A549 (cell line): Measurements from ENCODE around the gene HGF. TPM values are rescaled to one million over a fixed set of nuclear protein-coding genes. Genes with fewer than 3 reads are reported as not detected.
A peak's percentile ranks its signal among the peaks of the same experiment; 100 is the strongest.

Source experiments
- ATAC-seq, 2 experiments: fragments of 200-7000 bp in 1 of 2; fragments of >200 bp in 1 of 2; cut with Nextera tagmentation in 1 of 2; cut with Tn5 transposase in 1 of 2; 3 replicates each; pipeline versions ENCODE4 v1.8.0 to v1.9.1; 2018 to 2020; ENCODE audit warnings: mild to moderate bottlenecking in 1 of 2, moderate library complexity in 1 of 2
- CTCF ChIA-PET: fragments of 300-600 bp; sonication (Branson Sonifier 250); formaldehyde crosslinking; extraction: SDS; loops from one replicate; lab custom pipeline; 2021; ENCODE audit warnings: antibody characterized with exemption, inconsistent platforms; lab: Yijun Ruan, JAX
- POLR2A ChIA-PET: fragments of 350-600 bp; formaldehyde crosslinking; extraction: SDS; loops from one replicate; lab custom pipeline; 2021; ENCODE audit warnings: antibody characterized with exemption, inconsistent platforms; lab: Yijun Ruan, JAX
- DNase-seq, 2 experiments: peaks; one replicate each; pipeline versions ENCODE4 v3.0.0 to v3.0.0-alpha.2; 2011 to 2016; ENCODE audit warnings: low read depth in 1 of 2, low spot score in 1 of 2
- FAIRE-seq: peaks from 2 replicates; lab custom pipeline; 2011; peaks lifted over from hg19 to GRCh38; lab: Jason Lieb, UNC
- H3K27ac ChIP-seq, 2 experiments: fragments of >200 bp; sonication (Bioruptor Twin); formaldehyde crosslinking; 3 replicates each; pipeline ENCODE4 v1.5.1; 2016 to 2017
- H3K4me1 ChIP-seq: fragments of >200 bp; sonication (Bioruptor Twin); formaldehyde crosslinking; 3 replicates; pipeline ENCODE4 v1.6.1; 2016
- H3K4me2 ChIP-seq: fragments of >200 bp; sonication (Bioruptor Twin); formaldehyde crosslinking; 3 replicates; pipeline ENCODE4 v1.6.1; 2016
- H3K4me3 ChIP-seq: fragments of >200 bp; sonication (Bioruptor Twin); formaldehyde crosslinking; 3 replicates; pipeline ENCODE4 v1.5.1; 2016
- H3K9me3 ChIP-seq: fragments of >200 bp; sonication (Bioruptor Twin); formaldehyde crosslinking; 3 replicates; pipeline ENCODE4 v1.6.1; 2016
- BHLHE40 ChIP-seq: IDR thresholded peaks from 2 replicates; pipeline ENCODE4 v1.6.1; 2012; ENCODE audit warnings: low read depth, low read length, inconsistent platforms
- E2F6 ChIP-seq: IDR thresholded peaks from 2 replicates; pipeline ENCODE4 v1.6.1; 2012; ENCODE audit warnings: low read depth, borderline replicate concordance
- EHF ChIP-seq: fragments of 250-450 bp; sonication (Bioruptor Pico); IDR thresholded peaks from 2 replicates; pipeline ENCODE4 v1.5.0; 2020; ENCODE audit warnings: mild to moderate bottlenecking
- EP300 ChIP-seq, 2 experiments: fragments of >200 bp; sonication (Bioruptor Twin); formaldehyde crosslinking; IDR thresholded peaks; 2 replicates in 1 of 2; 3 replicates in 1 of 2; pipeline ENCODE4 v1.6.1; 2016 to 2017
- FOSB ChIP-seq: fragments of 250-450 bp; sonication (Bioruptor Pico); IDR thresholded peaks from 2 replicates; pipeline ENCODE4 v1.5.0; 2020; ENCODE audit warnings: mild to moderate bottlenecking, moderate library complexity
- FOSL2 ChIP-seq, 2 experiments: fragments of 450-650 bp in 1 of 2; fragments of >200 bp in 1 of 2; sonication (Bioruptor Twin) in 1 of 2; formaldehyde crosslinking; IDR thresholded peaks; 2 replicates each; pipeline versions ENCODE4 v1.5.0 to v1.6.1; 2016 to 2020; ENCODE audit warnings: mild to moderate bottlenecking in 1 of 2, moderate library complexity in 1 of 2
- HEYL ChIP-seq: fragments of 250-450 bp; sonication (Bioruptor Pico); IDR thresholded peaks from 2 replicates; pipeline ENCODE4 v1.8.0; 2021; ENCODE audit warnings: mild to moderate bottlenecking, moderate library complexity
- HOXA7 ChIP-seq: fragments of 250-450 bp; sonication (Bioruptor Pico); IDR thresholded peaks from 2 replicates; pipeline ENCODE4 v1.5.0; 2020; ENCODE audit warnings: mild to moderate bottlenecking, moderate library complexity
- JUN ChIP-seq, 2 experiments: fragments of >200 bp; sonication (Bioruptor Twin); formaldehyde crosslinking; IDR thresholded peaks; 2 replicates in 1 of 2; 3 replicates in 1 of 2; pipeline ENCODE4 v1.6.1; 2016 to 2017
- JUNB ChIP-seq: fragments of >200 bp; sonication (Bioruptor Twin); formaldehyde crosslinking; IDR thresholded peaks from 2 replicates; pipeline ENCODE4 v1.6.1; 2016
- KDM1A ChIP-seq: fragments of 200-600 bp; sonication (generic); IDR thresholded peaks from 2 replicates; pipeline ENCODE4 v1.6.1; 2016; ENCODE audit warnings: low read depth, mild to moderate bottlenecking
- MAFK ChIP-seq: fragments of 450-650 bp; IDR thresholded peaks from 2 replicates; pipeline ENCODE4 v1.6.1; 2014; ENCODE audit not compliant: partially characterized antibody
- MAX ChIP-seq: IDR thresholded peaks from 2 replicates; pipeline ENCODE4 v1.6.1; 2012
- MAZ ChIP-seq: fragments of 150-350 bp; IDR thresholded peaks from 2 replicates; pipeline ENCODE4 v1.6.1; 2014; ENCODE audit warnings: antibody characterized with exemption, low read depth, low read length, borderline replicate concordance
- NFE2L2 ChIP-seq: fragments of 150-350 bp; conservative IDR thresholded peaks from 2 replicates; pipeline ENCODE4 v1.6.1; 2014; ENCODE audit warnings: low read length
- PBX3 ChIP-seq: IDR thresholded peaks from 2 replicates; pipeline ENCODE4 v1.6.1; 2012
- POLR2AphosphoS2 ChIP-seq: conservative IDR thresholded peaks from 2 replicates; pipeline ENCODE4 v1.6.1; 2012; ENCODE audit warnings: low read length, improper control_type of control experiment, inconsistent platforms
- RAD21 ChIP-seq, 2 experiments: fragments of >200 bp in 1 of 2; sonication (Bioruptor Twin) in 1 of 2; formaldehyde crosslinking in 1 of 2; IDR thresholded peaks in 1 of 2; conservative IDR thresholded peaks in 1 of 2; 2 replicates in 1 of 2; 3 replicates in 1 of 2; pipeline ENCODE4 v1.6.1; 2012 to 2018; ENCODE audit warnings: inconsistent platforms in 1 of 2
- RNF2 ChIP-seq: fragments of 200-600 bp; sonication (generic); IDR thresholded peaks from 2 replicates; pipeline ENCODE4 v1.6.1; 2016; ENCODE audit warnings: low read depth, mild to moderate bottlenecking, antibody characterized with exemption, moderate library complexity, borderline replicate concordance
- TFCP2L1 ChIP-seq: fragments of 250-450 bp; sonication (Bioruptor Pico); IDR thresholded peaks from 2 replicates; pipeline ENCODE4 v1.5.0; 2021; ENCODE audit warnings: mild to moderate bottlenecking
- ZC3H11A ChIP-seq: fragments of 450-650 bp; IDR thresholded peaks from 2 replicates; pipeline ENCODE4 v1.6.1; 2014; ENCODE audit warnings: antibody characterized with exemption, mild to moderate bottlenecking
- ZNF302 ChIP-seq: fragments of 250-450 bp; sonication (Bioruptor Pico); IDR thresholded peaks from 2 replicates; pipeline ENCODE4 v1.9.0; 2021; ENCODE audit warnings: inconsistent platforms, mild to moderate bottlenecking, moderate library complexity
- ZSCAN20 ChIP-seq: fragments of 250-450 bp; sonication (Bioruptor Pico); IDR thresholded peaks from 2 replicates; pipeline ENCODE4 v1.8.0; 2022; ENCODE audit warnings: mild to moderate bottlenecking, moderate library complexity
- WGBS: methylation state at CpG from one replicate; pipeline ENCODE4 v1.1.6; 2017; ENCODE audit errors: missing lambda C conversion rate; 5-methylcytosine and 5-hydroxymethylcytosine counted together
- polyA plus RNA-seq, 4 experiments: library from polyadenylated mRNA; depleted of rRNA in 3 of 4; stranded (reverse); fragments of >200 nt; fragmentation: RNase III in 1 of 4; extraction: RNeasy Plus Mini Kit Qiagen cat#74134 plus additional on column Dnase treatment in 1 of 4; gene quantifications; 2 replicates in 3 of 4; 3 replicates in 1 of 4; pipeline ENCODE4 v1.2.3, GENCODE V29; 2011 to 2017
- TF ChIP-seq, protein P1 (sequence below): fragments of 250-450 bp; sonication (Bioruptor Pico); IDR thresholded peaks from 2 replicates; pipeline ENCODE4 v1.5.0; 2020; ENCODE audit warnings: low read depth, mild to moderate bottlenecking, moderate library complexity

The HGF gene
- polyA plus RNA-seq, 2 of the 4 experiments (the other 2 are of a cell fraction), result 0.06 to 0.31 TPM

- WGBS, result 92% methylated on average over 4 of the region's 4 CpGs
- peaks cover 17% of the 10 kb centered on the region for H3K4me1 ChIP-seq
- ChIA-PET POLR2A (no interaction called here), CTCF (no interaction called here)
- H3K4me3 ChIP-seq, result no peak overlapping the region
- no peak for ATAC-seq
- H3K9me3 ChIP-seq, result no peaks in the 10 kb centered on the region
- no peak for FAIRE-seq
- H3K4me2 ChIP-seq, result no peak overlapping the region
- TF ChIP-seq POLR2AphosphoS2 (no peak), MAFK (no peak), TFCP2L1 (CRISPR knock-in tag) (no peak)
- H3K27ac ChIP-seq, result no peak overlapping the region
- DNase-seq, result no peak
Measured at GRCh38 chr7:81707196-81707595, 62.7 kb downstream of the HGF start.

DNA sequence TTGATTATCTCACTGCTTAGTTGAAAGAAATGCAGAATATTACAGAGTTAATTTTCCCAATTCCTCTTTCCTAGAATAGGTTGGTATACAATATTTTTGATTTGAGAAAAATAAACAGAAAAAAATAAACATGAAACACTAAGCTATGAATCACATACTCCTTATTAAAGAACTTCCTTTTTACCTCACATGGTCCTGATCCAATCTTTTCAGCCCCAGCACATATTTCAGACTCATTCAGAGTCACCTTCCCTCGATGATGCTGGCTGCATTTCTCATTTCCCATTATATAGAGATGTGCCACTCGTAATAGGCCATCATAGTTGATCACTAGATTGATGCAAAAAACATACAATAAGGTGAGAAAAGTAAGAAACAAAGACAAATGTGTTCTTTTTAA is 64.6 kb downstream of the HGF start:
- Histone ChIP-seq H3K9me3 (no peaks in the 10 kb centered on the region), H3K4me3 (no peak overlapping the region), H3K27ac (no peak overlapping the region), H3K4me2 (peak overlapping the region; percentile 22), H3K4me1 (peaks cover 17% of the 10 kb centered on the region)
- ChIA-PET CTCF (interaction anchor here (2.2 kb wide), 1 partner anchor 11 kb away, joined by 13 read pairs; no protein-coding TSS in a partner anchor), POLR2A (no interaction called here)
- ATAC-seq (no peak), DNase-seq (no peak), FAIRE-seq (no peak)
- WGBS, result 47% methylated on average over 2 of the region's 2 CpGs
- TF ChIP-seq HOXA7 (no peak), ZSCAN20 (CRISPR knock-in tag) (no peak), FOSL2 (IDR thresholded peaks at IDR 0.05) (no peak), FOSL2 (CRISPR knock-in tag; IDR thresholded peaks at IDR 0.05) (no peak), RNF2 (no peak), ZC3H11A (no peak), ZNF302 (CRISPR knock-in tag) (no peak), POLR2AphosphoS2 (no peak), MAZ (no peak), E2F6 (no peak), EP300 (IDR thresholded peaks at IDR 0.05) (no peak), JUN (IDR thresholded peaks at IDR 0.05) (no peak), MAX (no peak), KDM1A (no peak), HEYL (CRISPR knock-in tag) (no peak)

GRCh38 chr7:81704595-81704994 is 65.3 kb downstream of the HGF start:
- Histone ChIP-seq H3K4me2 (peak overlapping the region; percentile 22), H3K4me1 (peaks cover 12% of the 10 kb centered on the region), H3K4me3 (no peak overlapping the region), H3K9me3 (no peaks in the 10 kb centered on the region), H3K27ac (no peak overlapping the region)
- WGBS, result 37% methylated on average over 3 of the region's 3 CpGs
- ATAC-seq, result no peak
- CTCF ChIA-PET, result interaction anchor here (2.2 kb wide), 1 partner anchor 11 kb away, joined by 13 read pairs; no protein-coding TSS in a partner anchor
- TF ChIP-seq, protein P1, sequence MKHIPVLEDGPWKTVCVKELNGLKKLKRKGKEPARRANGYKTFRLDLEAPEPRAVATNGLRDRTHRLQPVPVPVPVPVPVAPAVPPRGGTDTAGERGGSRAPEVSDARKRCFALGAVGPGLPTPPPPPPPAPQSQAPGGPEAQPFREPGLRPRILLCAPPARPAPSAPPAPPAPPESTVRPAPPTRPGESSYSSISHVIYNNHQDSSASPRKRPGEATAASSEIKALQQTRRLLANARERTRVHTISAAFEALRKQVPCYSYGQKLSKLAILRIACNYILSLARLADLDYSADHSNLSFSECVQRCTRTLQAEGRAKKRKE, result no peak
- TF ChIP-seq PBX3, result no peak
- no peak for TF ChIP-seq BHLHE40
- no peak for TF ChIP-seq FOSB (CRISPR knock-in tag)
- TF ChIP-seq RAD21 (conservative IDR thresholded peaks at IDR 0.05 in 1 of 2, IDR thresholded peaks at IDR 0.05 in 1 of 2), result no peak
- no peak for TF ChIP-seq JUNB
- TF ChIP-seq NFE2L2, result no peak
- no peak for TF ChIP-seq EHF
- POLR2A ChIA-PET, result no interaction called here
- FAIRE-seq, result no peak
- DNase-seq, result no peak
